GM12873 (cell line): ENCODE measurements around the gene RIN2.

Source experiments
- TF ChIP-seq, protein P1 (sequence below): IDR thresholded peaks from 2 replicates; pipeline ENCODE4 v1.5.1; 2012; ENCODE audit warnings: low read depth, mild to moderate bottlenecking, moderate library complexity, low read length, control low read depth; ENCODE audit not compliant: insufficient read depth; ENCODE audit errors: missing control alignments

Gene RIN2

DNA sequence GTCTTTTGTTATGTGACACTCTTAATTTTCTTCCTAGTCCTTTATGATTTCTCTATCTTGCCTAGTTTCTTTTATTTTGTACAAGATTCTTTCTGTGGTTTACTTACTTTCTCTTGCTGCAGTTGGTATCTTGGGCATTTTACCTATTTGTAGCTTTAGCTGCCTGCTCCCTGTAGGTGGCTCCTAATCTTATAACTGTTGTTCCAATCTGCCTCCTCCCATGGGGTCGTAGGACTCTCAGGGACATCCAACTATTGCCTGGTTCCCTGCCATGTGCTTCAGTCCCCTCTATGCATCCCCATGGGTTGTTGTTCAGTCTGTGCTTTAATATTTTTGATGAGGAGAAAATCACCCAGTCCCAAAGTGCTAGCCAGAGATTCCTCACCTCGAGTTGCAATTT is 31.4 kb downstream of the RIN2 start:
- TF ChIP-seq, protein P1, sequence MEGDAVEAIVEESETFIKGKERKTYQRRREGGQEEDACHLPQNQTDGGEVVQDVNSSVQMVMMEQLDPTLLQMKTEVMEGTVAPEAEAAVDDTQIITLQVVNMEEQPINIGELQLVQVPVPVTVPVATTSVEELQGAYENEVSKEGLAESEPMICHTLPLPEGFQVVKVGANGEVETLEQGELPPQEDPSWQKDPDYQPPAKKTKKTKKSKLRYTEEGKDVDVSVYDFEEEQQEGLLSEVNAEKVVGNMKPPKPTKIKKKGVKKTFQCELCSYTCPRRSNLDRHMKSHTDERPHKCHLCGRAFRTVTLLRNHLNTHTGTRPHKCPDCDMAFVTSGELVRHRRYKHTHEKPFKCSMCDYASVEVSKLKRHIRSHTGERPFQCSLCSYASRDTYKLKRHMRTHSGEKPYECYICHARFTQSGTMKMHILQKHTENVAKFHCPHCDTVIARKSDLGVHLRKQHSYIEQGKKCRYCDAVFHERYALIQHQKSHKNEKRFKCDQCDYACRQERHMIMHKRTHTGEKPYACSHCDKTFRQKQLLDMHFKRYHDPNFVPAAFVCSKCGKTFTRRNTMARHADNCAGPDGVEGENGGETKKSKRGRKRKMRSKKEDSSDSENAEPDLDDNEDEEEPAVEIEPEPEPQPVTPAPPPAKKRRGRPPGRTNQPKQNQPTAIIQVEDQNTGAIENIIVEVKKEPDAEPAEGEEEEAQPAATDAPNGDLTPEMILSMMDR: no peak

DNA sequence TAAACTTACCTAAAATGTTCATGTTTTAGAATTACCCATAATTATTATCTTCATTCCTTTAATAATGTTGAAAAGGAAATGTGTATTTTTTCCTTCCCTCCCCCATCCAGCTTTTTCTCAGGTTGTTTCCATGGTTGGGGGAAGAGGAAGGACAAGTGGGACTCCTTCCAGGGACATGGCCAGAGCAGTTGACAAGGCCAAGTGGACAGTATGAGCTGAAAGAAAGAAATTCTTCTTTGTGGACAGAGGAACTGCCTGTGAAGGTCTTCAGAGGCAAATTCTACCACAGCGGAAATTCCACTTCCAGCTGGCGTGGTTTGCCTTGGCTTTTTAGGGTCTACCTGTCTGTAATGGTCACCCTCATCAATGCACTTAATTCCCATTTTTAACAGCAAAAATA is 33.8 kb downstream of the RIN2 start:
- TF ChIP-seq, protein P1: no peak

DNA sequence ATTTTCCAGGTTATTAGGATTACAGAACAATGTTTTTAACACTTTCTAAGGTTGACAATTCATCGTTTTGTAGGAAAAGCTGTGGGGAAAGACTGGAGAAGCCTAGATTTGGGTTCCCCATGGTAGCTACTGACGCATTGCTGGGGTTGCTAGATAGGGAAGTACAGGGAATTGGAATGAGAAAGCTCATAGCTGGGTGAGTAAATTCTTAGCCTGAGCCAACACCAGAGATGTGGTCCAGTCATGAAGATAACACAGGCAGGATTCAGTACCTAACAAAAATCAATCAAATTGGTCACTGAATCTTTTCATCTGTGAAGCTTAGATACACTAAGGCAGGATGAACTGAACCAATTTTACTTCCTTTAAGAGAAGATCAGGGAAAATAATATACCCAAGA is 35.7 kb downstream of the RIN2 start:
- TF ChIP-seq, protein P1: no peak

DNA sequence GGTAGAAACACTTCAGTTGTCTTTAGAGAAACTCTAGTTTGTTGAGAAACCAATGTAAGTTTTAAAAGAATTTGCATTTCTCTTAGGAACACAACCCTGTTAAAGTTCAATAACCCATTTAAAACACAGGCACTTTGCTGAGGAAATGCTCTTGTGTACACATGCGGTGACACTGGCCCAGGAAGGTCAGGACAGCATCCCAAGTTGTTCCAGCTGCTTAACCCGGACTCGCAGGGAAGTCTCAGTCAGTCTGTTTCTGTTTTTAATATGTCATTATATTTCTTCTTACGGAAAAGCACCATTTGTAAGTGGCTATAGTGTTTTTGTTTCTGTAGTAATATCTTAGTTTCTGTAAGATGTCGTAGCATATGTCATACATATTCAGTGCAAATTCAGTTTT is 36.9 kb downstream of the RIN2 start:
- TF ChIP-seq, protein P1: no peak

DNA sequence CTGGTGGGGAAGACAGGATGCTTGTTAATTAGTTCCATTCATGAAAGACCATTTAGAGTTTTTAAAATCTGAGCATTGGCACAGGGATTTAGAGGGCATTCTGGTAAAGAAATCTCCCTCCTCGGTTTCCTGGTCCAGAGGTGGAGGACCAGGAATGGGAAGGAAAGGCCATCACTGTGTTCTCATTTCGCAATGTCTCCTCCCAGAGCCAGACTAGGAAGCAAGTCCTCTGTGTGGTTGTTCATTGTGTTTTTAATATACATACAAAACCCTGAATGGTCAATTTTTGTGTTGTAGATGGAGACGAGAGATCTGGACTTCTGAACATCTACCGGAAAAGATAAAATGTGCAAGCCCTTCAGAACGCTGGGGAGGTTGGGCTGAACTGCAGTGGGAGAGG is 41.3 kb downstream of the RIN2 start:
- TF ChIP-seq, protein P1: no peak

DNA sequence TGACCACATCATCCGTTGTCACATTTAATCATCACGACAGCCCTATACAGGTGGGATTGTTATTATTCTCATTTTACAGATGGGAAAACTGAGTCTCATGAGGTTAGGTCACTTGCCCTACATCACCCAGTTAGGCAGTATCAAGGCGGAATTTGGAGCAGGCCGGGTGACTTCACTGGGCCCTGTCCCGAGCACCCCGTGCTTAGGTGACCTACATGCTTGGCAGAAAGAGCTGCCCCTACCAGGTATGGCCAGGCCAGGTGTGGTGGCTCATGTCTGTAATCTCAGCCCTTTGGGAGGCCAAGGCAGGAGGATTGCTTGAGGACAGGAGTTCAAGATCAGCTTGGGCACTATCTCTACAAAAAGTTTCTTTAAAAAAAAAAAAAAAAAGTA is 44.0 kb downstream of the RIN2 start:
- TF ChIP-seq, protein P1: no peak

DNA sequence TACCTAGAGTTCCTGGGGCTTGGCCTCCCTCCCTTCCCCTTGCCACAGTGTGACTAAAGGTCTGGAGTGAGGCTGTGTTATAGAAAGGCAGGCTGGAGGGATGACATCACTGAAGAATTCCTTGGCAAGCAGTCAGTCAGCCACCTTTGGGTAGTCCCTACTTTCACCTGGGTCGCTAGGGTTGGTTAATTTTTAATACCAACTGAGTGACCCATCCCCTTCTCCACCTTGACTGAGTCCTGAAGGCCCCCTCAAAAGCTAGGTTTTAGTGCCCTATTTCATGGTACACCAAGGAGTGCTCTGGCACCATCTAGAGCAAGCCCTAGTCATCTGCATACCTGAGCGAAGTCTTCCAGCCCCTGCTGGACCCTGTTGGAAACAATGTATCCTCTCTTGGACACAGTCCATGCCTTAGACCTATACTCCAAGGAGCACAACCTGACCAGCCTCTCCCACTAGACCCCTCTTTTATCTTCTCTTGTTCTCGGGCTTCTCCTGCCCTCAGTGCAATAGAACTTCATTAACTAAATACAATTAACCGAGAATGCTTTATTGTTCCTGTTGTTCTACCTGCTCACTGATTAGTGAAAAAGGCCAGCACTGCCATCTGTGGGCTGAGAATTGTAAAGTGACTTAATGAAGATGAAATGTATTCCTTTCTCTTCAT is 44.6 kb downstream of the RIN2 start:
- TF ChIP-seq, protein P1: no peak
